ENCODE results near the gene INF2. TPM values are rescaled to one million over a fixed set of nuclear protein-coding genes. Genes with fewer than 3 reads are reported as not detected.
"Not testable (repeated sequence)": the region's sequence is repeated elsewhere in the genome, so short reads cannot be mapped to it uniquely, and the experiment has no call there.

INF2 gene
- total RNA-seq, 1 donor from 2014 or later = 41.2 TPM

DNA sequence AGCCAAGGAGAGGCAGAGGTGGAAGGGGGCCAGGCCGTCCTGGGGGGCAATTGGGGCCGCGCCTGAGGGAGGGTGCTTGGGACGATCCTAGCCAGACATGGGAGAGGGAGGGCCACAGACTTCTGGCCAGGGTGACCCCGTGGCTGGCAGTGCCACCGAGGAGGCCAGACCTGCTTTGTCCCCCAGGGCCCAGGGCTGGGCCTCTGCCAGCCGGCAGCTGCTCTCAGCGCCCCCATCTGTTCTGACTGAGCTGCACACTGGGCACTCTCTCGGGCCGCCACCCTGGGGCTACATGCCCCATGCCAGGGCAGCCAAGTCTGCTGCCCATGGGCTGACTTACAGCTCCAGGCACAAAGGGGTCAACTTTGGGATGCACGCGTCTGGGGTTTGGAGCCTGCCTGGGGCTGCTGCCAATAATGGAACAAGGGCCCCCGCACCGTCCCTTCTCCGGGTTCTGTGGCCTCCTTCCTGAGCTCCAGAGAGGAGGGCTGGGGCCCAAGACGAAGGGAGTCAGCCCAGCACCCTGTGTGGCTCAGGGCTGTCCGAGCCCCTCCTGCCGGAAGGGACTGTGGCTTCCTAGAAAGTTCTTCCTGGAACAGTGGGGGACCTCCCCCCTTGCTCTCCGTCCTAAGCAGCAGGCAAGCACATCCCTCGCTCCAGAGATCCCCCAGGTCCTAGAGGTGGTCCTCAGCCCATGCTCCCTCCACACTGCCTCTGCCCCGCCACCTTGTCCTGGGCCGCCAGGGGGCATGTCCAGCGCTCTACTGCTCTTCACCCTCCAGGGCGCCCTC, 35.8 kb downstream of the INF2 start:
- no peak for DNase-seq (ENCODE audit: low spot score)
- intact Hi-C loops (cut with DNase I) = loop anchor here (10.0 kb wide), 1 partner anchor 140 kb away; no protein-coding TSS in a partner anchor

DNA sequence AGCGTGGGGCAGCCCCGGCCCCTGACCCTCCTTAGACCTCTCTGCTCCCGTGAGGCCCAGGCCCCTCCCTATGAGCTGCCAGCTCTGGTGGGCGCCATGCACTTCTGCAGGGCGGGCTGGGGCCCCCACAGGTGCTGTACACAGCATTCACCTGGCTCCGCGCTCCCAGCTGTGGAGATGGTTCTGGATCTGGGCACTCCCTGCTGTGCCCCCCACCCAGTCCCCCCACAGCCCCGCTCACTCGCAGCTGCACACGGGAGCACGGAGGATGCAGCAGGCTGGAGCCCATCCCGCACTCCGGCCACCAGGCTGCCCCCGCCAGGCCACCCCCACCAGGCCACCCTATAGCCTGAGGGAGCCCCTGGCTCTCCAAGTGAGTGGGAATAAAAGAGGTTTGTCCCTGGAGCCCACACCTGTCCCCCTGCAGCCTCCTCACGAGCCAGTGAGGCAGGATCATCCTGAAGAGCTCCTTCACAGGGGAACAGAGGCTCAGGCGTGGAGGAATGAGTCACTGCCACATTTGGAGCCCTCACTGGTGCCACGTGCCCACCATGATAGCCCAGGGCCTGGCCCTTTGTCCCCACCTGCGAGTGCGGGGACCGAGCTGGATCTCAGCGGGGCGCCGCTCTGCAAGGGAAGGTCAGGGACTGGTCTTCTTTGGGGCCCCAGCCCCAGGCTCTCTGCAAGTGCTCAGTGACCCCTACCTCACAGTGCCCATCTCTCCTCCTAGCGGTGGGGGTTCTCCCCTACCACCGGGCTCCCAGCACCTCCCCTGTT, 36.5 kb downstream of the INF2 start:
- DNase-seq (ENCODE audit: low spot score) = no peak
- intact Hi-C loops (cut with DNase I) = loop anchor here (10.0 kb wide), 1 partner anchor 141 kb away; no protein-coding TSS in a partner anchor

DNA sequence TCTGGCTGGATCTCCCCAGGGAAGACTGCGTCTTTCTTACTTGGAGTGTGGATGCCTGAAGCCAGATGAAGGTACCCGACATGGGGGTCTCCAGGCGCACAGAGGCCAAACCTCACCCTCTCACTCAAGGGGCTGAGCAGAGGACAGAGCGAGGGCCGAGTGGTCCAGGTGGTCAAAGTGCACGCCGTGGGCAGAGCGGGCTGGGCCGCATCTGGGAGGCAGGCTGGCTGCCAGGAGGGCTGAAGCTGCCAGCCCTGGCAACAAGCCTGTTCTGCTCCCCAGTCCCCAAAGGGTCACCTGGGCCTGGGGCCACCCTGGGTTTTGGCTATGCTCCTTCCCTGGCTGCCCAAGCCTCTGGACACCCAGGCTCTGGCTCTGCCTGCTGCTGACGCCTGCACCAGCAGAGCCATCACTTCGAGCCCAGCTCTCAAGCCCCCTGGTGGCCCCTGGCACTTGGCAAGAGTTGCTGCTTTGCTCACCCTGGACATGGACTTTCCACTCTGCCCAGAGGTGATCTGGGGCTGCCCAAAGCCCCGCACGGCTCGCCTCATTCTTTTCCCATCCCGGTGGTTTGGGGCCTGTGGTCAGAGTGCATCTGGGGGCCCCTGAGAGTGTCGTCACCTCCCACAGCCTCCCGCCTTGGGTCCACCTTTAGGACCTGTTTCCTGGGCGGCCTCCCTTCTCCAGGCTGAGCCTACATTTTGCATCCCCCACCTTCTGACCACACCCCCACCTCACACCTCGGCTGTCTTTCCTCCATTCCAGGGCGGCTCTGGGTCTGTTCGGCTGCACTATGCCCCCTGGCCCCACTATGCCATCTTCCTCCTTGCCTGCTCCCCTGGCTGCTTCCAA, 37.4 kb downstream of the INF2 start:
- intact Hi-C loops (cut with DNase I) = loop anchor here (10.0 kb wide), 1 partner anchor 142 kb away; no protein-coding TSS in a partner anchor
- DNase-seq (ENCODE audit: low spot score) = no peak

DNA sequence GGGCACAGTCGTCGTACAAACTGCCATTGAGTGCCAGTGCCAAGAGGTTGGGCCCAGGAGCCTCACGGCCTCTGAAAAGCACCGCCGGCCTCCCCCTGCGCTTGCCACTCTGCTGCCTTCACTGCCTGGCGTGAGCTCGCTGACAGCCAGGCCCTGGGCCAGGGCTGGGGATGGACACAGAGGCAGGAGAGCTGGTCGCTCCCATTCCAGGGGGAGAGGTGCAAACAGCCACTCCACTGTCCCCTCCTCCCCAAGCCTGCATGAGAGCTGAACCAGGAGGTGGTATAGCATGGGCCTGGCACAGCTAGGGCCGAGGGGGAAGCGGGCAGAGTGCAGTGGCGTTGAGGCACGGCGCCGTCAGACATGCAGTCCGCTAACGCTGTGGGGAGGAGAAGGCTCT, 39.2 kb downstream of the INF2 start:
- intact Hi-C loops (cut with DNase I) = loop anchor here (10.0 kb wide), 1 partner anchor 144 kb away; no protein-coding TSS in a partner anchor
- DNase-seq (ENCODE audit: low spot score) = no peak

DNA sequence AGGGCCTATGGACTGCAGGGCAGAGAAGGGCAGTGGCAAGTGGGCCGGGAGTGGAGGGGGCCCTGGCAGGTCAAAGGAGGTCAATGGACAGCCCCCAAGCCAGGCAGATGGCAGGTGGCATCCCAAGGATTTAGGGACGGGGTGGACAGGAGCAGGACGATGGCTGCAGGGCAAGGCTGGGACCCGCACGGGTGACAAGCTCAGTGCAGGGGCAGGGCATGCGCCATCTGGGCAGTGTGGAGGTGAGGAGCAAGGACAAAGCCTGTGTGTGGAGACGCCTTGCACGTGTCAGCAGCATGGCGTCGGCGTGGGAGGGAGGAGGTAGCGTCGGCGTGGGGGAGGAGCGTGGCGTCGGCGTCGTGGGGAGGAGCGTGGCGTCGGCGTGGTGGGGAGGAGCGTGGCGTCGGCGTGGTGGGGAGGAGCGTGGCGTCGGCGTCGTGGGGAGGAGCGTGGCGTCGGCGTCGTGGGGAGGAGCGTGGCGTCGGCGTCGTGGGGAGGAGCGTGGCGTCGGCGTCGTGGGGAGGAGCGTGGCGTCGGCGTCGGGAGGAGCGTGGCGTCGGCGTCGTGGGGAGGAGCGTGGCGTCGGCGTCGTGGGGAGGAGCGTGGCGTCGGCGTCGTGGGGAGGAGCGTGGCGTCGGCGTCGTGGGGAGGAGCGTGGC, 39.9 kb downstream of the INF2 start:
- DNase-seq (ENCODE audit: low spot score) = not testable (repeated sequence)
- intact Hi-C loops (cut with DNase I) = loop anchor here (10.0 kb wide), 1 partner anchor 145 kb away; no protein-coding TSS in a partner anchor

DNA sequence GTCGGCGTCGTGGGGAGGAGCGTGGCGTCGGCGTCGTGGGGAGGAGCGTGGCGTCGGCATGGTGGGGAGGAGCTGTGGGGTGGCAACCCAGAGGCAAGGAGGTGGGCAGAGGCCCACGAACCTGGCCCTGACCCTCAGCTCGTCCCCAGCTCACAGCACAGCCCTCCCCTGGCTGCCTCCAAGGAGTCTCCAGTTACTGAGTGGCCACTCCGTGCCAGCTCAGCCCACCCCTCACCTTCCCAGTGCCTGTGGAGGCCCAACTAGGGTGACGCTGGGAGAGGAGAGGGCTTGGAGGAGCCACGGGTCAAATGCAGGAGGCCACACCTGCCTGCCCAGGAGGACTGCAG, 40.4 kb downstream of the INF2 start:
- intact Hi-C loops (cut with DNase I) = loop anchor here (10.0 kb wide), 1 partner anchor 145 kb away; no protein-coding TSS in a partner anchor
- no peak for DNase-seq (ENCODE audit: low spot score)

DNA sequence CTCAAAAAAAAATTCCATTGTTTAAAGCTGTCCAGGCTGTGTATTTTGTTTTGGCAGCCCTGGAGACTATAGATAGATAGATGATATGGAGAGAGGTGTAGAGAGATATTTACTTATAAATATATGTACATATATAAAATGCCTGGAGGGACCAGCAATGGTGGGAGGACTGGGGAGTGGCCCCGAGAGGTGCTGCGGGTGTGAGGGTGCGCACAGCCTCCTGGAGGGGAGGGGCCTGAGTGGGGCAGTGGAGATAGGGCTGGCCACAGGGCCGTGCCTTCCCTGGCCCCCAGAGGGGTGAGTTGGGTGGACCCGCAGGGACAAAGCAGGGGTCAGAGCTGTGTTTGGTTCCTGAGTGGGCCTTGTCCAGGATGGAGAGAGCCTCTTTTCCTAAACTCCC, 41.1 kb downstream of the INF2 start:
- DNase-seq (ENCODE audit: low spot score) = no peak
- intact Hi-C loops (cut with DNase I) = no loop called here

DNA sequence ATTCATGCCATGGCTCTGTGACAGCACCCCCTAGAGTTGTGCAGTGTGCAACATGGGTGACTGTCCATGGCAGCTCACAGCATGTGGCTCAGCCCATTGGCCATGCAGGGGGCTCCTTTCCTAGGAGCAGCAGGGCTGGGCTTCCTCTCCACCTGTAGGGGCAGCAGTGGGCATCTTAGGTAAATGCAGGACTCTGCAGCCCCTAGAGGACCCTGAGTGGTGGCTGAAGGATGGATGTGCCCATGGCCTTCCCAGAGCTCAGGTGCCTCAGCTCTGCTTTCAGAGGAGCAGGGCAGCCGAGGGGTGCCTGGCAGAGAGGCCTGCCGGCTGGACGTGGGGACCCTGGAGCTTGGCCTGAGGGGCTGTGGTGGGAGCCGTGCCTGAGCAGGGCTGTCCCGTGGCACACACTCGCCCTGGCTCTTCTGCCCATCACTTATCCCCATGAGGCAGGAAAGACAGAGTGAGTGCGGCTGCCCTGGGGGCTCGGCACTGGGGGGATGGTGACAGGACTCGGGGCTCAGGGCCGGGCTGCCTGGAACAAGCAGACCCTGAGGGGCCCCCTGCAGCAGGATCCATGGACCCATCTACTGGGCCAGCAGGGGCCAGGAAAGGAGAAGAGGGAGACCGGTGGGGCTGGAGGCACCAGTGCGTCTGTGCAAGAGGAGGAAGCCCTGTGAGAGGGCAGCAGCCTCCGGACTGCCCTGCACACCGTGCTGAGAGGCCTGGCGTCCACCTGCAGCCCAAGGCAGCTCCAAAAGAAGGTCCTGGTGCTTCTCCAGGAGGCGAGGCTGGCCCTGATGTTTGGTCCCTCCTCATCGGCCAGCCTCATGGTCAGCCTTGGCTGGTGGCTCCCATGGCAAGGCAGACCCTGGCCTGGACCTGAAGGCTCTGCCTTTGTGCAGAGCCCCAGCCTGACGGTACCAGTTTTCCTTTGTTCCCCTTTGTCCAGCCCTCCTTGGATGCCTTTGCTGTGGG, 42.2 kb downstream of the INF2 start:
- no peak for DNase-seq (ENCODE audit: low spot score)
- intact Hi-C loops (cut with DNase I) = no loop called here

DNA sequence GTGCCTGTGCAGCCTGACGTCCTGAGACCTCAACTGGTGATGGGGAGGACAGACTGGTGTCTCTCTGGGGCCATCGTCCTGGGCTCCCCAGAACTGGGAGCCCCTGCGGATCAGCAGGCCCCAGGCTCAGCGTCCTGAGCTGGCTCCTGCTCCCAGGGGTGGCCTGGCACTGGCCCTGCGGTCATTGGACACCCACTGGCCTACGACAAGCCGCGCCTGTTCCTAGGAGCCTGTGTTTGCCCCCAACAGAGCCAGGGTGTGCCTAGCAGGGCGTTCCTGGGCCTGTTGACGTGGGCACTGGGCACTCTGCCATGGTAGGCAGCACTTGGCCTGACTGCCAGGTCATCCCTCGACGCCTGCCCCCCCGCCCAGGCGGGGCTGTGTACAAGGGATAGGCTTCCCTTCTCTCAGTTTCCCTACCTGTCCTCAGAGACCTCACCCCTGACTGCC, 43.0 kb downstream of the INF2 start:
- intact Hi-C loops (cut with DNase I) = no loop called here
- DNase-seq (ENCODE audit: low spot score) = peak; percentile 90

DNA sequence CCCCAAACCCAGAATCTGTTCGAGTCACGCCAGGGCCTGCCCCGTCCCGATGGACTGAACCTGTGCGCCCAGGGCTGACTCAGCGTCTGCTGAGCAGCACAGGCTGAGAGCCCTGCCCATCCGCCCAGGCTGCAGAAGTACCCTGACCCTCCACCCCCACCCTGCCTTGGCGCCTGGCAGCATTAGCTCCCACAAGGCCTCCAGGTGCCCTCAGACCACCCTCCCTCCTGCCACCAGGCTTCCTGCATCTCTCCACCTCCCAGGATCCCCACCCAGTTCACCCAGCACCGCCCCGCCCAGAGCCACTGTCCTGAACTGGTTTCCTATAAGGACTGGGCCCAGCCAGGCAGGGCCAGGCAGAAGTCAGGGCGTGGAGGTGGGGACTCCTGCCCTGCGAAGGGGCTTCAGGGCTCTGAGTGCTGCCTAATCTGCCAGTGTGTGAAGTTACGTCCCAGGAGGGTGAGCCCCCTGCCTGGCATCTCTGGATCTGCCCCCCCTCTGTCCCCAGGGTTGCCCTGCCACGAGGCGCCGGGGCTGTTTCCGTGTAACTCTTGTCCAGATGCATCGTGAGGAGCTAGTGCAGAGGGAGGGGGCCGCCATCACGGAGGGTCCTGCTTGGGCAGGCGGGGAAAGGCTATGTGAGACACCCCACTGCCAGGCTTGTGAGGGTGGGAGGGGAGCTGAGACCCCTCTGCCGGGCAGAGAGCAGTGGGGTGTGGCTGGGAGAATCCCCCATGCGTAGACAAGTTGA, 43.7 kb downstream of the INF2 start:
- no peak for DNase-seq (ENCODE audit: low spot score)
- intact Hi-C loops (cut with DNase I) = no loop called here

DNA sequence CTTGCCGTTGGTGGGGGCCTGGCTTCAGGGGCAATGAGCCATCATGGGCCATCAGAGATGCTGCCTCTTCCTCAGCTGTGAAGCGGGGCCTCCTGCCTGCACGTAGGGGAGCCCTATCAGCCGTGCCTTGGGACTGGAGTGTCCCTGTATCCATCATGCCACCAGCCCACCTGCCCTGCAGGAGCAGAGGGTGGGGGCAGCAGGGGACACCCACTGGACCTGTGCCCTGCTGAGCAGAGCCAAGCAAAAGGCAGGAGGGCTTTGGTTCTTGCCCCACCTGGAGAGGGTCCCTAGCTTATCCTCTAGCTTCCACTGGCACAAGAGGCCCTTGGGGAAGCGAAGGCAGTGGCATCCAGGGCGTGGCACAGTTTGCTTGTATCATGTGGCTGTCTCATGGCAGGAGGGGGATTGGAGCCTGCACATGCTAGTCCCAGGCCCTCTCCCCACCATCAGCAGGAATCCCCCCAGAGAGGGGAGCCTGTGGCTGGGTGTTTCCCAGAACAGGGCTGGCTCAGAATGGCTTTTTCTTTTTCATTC, 44.7 kb downstream of the INF2 start:
- intact Hi-C loops (cut with DNase I) = no loop called here
- no peak for DNase-seq (ENCODE audit: low spot score)

DNA sequence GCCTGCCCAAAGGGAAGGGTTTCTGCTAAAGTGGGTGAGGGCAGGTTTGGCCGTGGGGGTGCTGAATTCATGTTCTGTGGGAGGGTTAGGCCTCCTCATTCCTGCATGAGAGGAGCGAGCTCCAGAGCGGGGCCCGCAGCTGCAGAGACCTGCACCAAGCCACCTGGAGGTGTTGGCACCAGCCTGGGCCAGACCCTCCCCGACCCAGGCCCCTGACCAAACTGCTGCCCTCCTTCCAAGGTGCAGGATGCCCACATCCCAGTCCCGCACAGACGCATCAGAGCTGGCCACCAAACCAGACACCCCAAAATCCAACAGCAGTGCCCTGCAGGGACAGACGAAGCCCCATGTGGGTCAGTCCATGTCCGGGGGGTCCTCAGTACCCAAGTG, 45.2 kb downstream of the INF2 start:
- intact Hi-C loops (cut with DNase I) = no loop called here

DNA sequence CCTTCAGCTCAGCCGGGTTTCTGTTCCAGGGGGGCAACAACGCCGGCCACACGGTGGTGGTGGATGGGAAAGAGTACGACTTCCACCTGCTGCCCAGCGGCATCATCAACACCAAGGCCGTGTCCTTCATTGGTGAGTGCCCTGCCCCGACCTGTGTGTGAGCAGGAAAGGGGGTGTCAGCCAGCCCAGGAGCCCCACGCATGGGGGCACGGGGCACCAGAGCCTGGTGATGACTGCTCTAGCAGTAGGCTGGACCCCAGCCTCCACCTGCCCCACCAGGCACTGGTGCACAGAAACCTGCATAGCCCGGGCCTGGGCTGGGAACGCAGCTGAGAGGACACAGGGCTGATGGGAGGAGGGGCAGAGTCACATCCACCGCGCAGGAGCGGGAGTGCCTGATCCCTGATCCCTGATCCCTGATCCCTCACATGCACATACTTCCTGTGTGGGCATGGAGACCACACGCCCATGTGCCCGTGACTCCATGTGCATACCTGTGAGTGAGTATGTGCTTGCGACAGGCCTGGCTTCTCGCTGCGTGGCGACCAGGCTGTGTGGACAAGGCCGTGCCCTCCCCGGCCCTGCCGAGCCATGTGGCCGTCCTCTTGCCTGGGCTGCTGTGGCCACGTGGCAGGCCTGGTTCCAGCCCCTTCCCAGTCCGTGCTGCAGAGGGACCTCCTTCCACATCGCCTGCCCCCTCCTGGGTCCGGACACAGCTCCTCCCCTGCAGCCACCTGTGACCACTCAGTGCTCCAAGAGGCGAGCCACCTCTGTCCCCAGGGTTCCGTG, 45.8 kb downstream of the INF2 start:
- intact Hi-C loops (cut with DNase I) = no loop called here

More for the DNA sequence above, 45.2 kb downstream of the INF2 start:
- no peak for DNase-seq (ENCODE audit: low spot score)

DNA sequence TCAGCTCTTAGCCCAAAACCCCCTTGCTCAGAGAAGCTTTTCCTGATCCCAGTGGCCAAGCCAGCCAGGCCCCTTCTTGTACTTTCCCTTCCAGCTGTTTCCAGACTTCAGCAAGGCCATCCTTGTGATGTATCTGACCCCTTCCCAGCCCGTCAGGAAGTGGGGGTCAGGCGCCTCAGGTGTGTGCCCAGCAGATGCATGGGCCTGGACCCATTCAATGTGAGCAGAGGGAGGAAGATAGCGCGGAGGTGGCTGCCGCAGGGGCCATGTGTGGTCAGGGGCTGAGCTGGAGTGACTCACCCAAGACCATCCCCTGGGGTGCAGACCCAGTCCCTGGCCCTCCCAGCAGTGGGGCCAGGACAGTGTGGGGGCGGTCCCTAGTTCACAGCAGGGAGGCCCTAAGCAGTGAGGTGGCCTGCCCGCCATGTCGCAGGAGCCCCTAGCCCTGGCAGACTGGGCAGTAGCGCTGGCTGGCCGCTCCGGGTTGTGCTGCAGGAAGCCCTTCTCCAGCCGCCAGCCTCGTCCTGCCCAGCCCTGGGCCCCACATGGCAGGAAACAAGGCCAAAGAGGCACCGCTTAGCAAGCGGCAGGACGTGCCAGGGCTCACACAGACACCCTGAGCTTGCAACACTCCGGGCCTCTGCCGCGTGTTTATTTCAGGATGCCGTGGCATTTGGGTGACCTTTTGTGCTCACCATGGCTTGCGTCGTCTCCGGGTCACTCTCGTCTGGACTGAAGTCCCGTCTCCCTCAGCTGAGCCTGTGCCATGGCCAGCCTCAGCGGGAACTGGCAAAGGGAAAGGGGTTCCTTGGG, 46.6 kb downstream of the INF2 start:
- peak; percentile 91 for DNase-seq (ENCODE audit: low spot score)
- intact Hi-C loops (cut with DNase I) = no loop called here

More for the DNA sequence above, 45.8 kb downstream of the INF2 start:
- no peak for DNase-seq (ENCODE audit: low spot score)

DNA sequence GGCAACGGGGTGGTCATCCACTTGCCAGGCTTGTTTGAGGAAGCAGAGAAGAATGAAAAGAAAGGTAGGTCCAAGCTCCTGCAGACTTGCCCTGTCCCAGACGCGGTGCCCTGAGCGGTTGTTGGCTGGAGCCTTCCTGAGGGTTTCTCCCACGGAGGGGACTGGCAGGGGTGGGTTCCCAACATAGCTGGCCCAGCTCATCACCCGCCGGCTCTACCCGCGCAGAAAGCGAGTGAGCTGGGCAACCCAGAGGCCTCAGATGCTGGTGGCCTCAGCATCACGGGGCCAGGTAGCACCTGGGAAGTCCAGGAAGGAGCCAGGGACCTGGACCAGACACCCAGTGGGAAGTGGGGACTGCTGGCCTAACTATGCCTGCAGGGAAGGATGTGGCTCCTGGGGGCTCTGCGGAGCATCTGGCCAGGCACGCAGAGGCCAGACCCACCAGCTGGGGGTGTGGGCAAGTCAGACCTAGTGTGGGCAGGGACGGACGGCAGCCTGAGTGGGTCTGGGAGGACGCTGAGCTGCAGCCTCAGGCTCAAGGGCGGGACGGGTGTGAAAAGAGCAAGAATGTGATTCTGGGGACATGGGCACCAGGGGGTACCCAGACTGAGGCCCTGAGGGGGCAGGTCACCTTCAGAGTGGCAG, 49.1 kb downstream of the INF2 start:
- intact Hi-C loops (cut with DNase I) = no loop called here
- no peak for DNase-seq (ENCODE audit: low spot score)

Data from cardiac septum (tissue), 1 donor.